ENCODE measurements around the gene SCAF4. TPM values are rescaled to one million over a fixed set of nuclear protein-coding genes. Genes with fewer than 3 reads are reported as not detected.

Gene SCAF4
- total and polyA plus RNA-seq, 10 of the 15 experiments (the other 5 are each of a cell fraction or from before 2014, with no cell fraction given) = 4.3 to 49.3 (median 16.0) TPM

- Histone ChIP-seq H3K36me3 (ENCODE audit: control insufficient read depth in 2 of 2, insufficient read depth in 2 of 2, low read length in 1 of 2) (peaks cover 3 to 31% of the 10 kb centered on the region in 2 experiments; a peak in 3 of 4 replicates), H3K4me1 (ENCODE audit: control insufficient read depth, insufficient read depth, low read length) (peaks cover 17% of the 10 kb centered on the region), H3K4me2 (ENCODE audit: control insufficient read depth, insufficient read depth) (no peak overlapping the region; the same call in 1 of the 2 replicates), H3K27me3 (replicated peaks in 1 of 2; ENCODE audit: control insufficient read depth in 2 of 2, insufficient read depth in 2 of 2, low read length in 1 of 2) (no peaks in the 10 kb centered on the region), H3K27ac (ENCODE audit: control insufficient read depth, insufficient read depth) (no peak overlapping the region), H3K9ac (ENCODE audit: control insufficient read depth, insufficient read depth, low read length) (no peak overlapping the region), H2AFZ (ENCODE audit: control insufficient read depth, low read depth, low read length) (no peak overlapping the region), H4K20me1 (ENCODE audit: control insufficient read depth, insufficient read depth) (no peaks in the 10 kb centered on the region), H3K79me2 (ENCODE audit: control insufficient read depth, insufficient read depth, low read length) (peaks cover 17% of the 10 kb centered on the region), H3K9me3 (replicated peaks; ENCODE audit: control insufficient read depth, insufficient read depth, low read length) (no peaks in the 10 kb centered on the region), H3K4me3 (no peak overlapping the region)
- ChIA-PET POLR2A (no interaction called here), RAD21 (ENCODE audit: unreplicated experiment) (interaction anchor here (1.2 kb wide), 1 partner anchor 41 kb away, joined by 3 read pairs; no protein-coding TSS in a partner anchor), CTCF (no interaction called here), SMC1A (ENCODE audit: uncharacterized antibody, unreplicated experiment) (no interaction called here)
- ATAC-seq (no peak), DNase-seq (ENCODE audit: low read depth, low spot score) (no peak), FAIRE-seq (no peak)
- in situ Hi-C loops (cut with MboI) (no loop called here), intact Hi-C loops (cut with micrococcal nuclease; ENCODE audit: unreplicated experiment) (no loop called here)
- BruUV-seq (replicated peaks) = no TSS peak
- no peak for TF ChIP-seq SMAD5 (IDR thresholded peaks at IDR 0.05; ENCODE audit: low read depth)
- no peak for TF ChIP-seq CHD1 (IDR thresholded peaks at IDR 0.05; ENCODE audit: low read depth, low read length)
- no peak for TF ChIP-seq POLR2AphosphoS2 (IDR thresholded peaks at IDR 0.05; ENCODE audit: low read depth, low read length)
- TF ChIP-seq NRF1 (conservative IDR thresholded peaks at IDR 0.05; ENCODE audit: low read depth, low read length) = no peak
- no peak for TF ChIP-seq PML (IDR thresholded peaks at IDR 0.05; ENCODE audit: low read length)
- TF ChIP-seq STAT3 (IDR thresholded peaks at IDR 0.05; ENCODE audit: low read depth, low read length) = no peak
- no peak for TF ChIP-seq ZNF622 (IDR thresholded peaks at IDR 0.05)
- TF ChIP-seq MYC (IDR thresholded peaks at IDR 0.05; ENCODE audit: insufficient read depth, insufficient read length, insufficient replicate concordance, low read length, severe bottlenecking) = no peak
- no peak for TF ChIP-seq TCF3 (IDR thresholded peaks at IDR 0.05; ENCODE audit: borderline replicate concordance, insufficient read depth, low read depth, low read length)
- TF ChIP-seq USF1 (IDR thresholded peaks at IDR 0.05; ENCODE audit: borderline replicate concordance, extremely low read length, insufficient read depth, low read depth, low read length) = no peak
- TF ChIP-seq KLF5 (IDR thresholded peaks at IDR 0.05; ENCODE audit: partially characterized antibody) = no peak
- no peak for TF ChIP-seq RELB (IDR thresholded peaks at IDR 0.05; ENCODE audit: low read depth)
- no peak for TF ChIP-seq HCFC1 (IDR thresholded peaks at IDR 0.05; ENCODE audit: low read length)
- TF ChIP-seq HSF1 (IDR thresholded peaks at IDR 0.05; ENCODE audit: low read depth, low read length) = no peak
- no peak for TF ChIP-seq EP300 (IDR thresholded peaks at IDR 0.05; ENCODE audit: borderline replicate concordance in 1 of 2, control insufficient read depth in 1 of 2, low read depth in 2 of 2, low read length in 2 of 2)
- no peak for TF ChIP-seq IRF4 (IDR thresholded peaks at IDR 0.05; ENCODE audit: low read depth, low read length)
- no peak for TF ChIP-seq HDAC2 (IDR thresholded peaks at IDR 0.05)
- TF ChIP-seq SIN3A (IDR thresholded peaks at IDR 0.05; ENCODE audit: low read depth, low read length) = no peak
These were observed 64.3 kb downstream of the SCAF4 start for GRCh38 chr21:31667639-31668038.
